Cortex of kidney (tissue), 1 donor: Measurements from ENCODE around the gene GPR21.

Experiments
- DNase-seq: peaks from one replicate; lab custom pipeline; 2025; lab: John Stamatoyannopoulos, UW

GPR21 gene, protein sequence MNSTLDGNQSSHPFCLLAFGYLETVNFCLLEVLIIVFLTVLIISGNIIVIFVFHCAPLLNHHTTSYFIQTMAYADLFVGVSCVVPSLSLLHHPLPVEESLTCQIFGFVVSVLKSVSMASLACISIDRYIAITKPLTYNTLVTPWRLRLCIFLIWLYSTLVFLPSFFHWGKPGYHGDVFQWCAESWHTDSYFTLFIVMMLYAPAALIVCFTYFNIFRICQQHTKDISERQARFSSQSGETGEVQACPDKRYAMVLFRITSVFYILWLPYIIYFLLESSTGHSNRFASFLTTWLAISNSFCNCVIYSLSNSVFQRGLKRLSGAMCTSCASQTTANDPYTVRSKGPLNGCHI

DNA sequence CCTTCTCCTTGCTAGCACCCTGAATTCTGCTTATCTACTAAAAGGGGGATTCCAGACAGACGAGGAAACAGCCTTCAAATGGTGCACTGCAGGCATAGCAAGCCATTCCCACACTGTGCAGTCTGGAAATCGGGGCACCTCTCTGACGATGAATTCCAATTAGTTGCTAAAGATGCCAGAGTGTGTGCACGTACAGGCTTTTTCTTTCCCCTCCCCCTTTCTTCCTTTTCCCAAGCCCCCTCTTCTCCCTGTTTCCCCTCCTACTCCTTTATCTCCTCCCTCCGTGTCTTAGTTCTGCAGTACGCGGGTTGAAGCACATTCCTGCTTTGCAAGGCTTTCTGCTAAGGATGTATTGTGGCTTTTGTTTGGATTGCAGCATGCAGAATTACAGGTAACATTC, at the start of gene GPR21:
GPR21 (plus strand) TSS at position 316 of the 400 bp plus-strand sequence. CDS start 900 bp downstream, outside the sequence.
- DNase-seq: no peak

DNA sequence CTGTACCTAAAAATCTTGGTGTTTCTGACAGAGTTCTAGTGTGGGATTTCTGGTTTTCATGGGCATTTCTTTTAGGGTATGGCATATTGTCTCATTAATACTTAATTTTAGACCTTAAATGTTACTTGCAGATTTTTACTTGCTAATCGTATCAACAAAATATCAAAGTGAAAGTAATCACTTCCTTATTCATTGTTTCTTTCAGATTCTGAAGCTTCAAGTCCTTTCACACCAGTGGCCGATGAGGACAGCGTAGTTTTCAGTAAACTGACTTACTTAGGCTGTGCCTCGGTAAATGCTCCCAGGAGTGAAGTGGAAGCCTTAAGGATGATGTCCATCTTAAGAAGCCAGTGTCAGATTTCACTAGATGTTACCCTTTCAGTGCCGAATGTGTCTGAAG, 47.5 kb upstream of the GPR21 start:
- DNase-seq: no peak

DNA sequence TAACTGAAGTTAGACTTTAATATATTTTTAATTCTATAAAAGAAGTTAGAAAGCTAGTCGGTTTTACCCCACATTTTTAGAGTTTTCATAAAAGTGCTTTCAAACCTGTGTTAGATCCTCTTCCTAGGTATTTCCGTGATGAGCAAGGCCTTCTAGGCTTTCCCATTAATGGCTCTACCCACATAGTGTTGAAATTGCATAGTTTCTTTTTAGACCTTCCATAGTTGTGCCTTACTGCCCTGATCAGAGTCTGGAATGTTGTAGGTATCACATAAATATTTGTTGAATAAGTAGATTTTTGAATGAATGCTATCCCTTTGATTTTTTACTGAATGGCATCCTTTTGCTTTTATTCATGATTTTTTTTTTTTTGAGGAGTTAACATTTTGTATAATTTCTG, 45.3 kb upstream of the GPR21 start:
- no peak for DNase-seq

DNA sequence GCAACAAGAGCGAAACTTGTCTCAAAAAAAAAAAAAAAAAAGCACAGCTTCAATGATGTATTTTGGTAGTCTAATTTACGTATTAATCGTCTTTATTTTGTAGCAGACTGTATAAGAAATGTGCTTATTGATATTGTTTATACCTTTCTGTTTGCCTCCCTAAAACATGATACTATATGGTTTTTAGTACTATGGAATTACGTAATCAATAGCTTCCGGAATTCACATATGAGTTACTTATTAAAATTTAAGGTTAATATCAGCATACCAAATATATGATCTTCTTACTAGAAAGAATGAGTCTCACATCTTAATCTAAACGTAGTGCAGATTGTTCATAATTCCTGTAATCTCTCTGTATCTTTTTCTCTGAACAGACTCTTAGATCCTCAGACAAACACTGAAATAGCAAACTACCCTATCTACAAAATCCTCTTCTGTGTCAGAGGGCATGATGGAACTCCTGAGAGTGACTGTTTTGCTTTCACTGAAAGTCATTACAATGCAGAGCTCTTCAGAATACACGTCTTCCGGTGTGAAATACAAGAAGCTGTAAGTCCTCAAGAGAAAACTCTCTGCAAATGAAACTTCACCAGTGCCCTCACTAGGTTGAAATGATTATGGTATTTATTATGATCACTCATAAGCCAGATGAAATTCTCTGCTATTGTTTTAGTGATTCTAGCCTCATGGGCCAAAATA, 44.4 kb upstream of the GPR21 start:
- DNase-seq: no peak

DNA sequence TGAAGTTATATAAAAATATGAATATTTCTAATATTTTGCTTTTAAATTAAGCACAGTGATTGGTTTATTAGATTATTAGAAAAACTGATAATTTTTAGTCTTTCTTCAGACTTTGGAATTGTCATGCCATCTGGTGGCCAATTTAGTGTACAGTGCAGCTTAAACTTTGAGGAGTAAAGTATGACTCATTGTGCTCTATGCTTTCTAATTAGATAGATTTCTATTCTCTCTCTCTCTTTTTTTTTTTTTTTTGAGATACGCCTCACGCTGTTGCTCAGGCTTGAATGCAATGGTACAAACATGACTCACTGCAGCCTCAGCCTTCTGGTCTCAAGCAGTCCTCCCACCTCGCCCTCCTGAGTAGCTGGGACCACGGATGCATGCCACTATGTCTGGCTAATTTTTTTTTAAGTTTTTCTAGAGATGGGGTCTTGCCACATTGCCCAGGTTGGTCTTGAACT, 42.1 kb upstream of the GPR21 start:
- no peak for DNase-seq

DNA sequence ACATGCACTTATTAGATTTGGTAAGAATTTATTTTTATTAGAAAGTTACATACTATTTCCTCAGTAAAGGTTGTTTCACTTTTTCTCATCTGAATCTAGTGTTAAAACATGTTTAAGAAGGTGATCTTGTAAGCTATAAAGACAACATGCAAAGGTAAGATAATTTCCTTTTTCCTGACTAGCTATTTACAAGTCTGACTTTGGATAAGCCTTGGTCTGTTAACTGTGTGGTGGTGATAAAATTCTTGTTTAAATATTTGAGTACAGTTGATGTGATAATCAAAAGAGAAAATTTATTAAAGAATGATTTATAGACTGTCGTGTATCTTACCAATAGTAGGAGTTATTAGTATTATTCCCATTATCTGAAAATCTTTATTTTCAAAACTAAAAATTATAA, 36.9 kb upstream of the GPR21 start:
- DNase-seq: no peak

DNA sequence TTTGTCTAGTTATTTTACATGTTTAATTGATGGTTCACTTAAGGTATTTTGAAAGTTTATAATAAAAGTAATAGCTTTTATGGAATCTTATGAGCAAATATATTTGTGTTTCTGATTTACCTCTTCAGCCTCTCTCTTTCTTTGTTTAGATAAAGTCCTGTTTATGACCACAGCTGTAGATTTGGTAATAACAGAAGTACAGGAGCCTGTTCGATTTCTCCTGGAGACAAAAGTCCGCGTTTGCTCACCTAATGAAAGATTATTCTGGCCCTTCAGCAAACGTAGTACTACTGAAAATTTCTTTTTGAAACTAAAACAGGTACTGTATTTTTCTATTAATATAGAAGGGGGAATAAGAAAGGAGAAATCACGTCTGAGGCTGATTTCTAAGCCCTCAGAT, 35.0 kb upstream of the GPR21 start:
- no peak for DNase-seq

DNA sequence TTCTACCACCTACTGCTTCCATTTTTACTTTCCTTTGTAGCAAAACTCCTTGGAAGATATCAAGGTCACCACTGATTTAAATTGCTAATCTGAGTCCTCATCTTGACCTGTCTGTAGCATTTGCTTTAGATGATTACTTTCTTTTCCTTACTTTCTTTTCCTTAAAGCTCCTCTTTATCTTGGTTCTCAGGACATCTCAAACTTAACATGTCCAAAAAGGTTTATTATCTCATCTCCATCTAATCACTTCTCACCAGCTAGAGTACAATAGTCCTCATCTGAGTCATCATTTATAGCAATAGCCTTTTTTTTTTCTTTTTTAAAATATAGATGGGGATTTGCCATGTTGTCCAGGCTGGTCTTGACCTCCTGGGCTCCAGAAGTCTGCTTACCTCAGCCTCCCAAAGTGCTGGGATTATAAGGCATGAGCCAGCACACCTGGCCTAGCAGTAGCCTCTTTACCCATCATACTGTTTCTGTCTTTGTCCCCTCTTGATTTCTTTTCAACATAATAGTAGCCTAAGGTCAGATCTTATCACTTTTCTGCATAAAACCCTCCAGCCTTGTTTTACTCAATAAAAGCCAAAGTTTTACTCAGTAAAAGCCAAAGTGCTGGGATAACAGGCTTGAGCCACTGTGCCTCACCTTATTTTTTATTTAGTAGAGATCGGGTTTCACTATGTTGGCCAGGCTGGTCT, 32.9 kb upstream of the GPR21 start:
- DNase-seq: no peak

DNA sequence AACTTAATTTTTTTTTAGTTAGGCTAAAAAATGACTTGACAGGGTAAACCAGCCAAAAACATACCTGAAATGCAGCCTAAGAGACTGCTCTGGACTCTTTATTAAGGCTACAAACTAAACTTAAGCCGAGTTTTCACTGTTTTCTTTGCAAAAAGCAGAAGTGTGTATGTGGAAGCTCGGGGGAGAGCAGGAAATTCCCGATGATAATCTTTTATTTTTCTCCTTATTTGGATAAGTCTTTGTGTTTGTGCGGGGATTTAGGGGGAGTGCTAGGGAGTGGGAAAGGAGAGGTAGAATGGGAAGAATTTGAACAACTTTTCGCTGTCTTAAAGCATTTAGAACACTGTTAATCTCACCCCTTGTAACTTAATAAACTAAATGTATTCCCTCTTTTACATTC, 30.7 kb upstream of the GPR21 start:
- no peak for DNase-seq

DNA sequence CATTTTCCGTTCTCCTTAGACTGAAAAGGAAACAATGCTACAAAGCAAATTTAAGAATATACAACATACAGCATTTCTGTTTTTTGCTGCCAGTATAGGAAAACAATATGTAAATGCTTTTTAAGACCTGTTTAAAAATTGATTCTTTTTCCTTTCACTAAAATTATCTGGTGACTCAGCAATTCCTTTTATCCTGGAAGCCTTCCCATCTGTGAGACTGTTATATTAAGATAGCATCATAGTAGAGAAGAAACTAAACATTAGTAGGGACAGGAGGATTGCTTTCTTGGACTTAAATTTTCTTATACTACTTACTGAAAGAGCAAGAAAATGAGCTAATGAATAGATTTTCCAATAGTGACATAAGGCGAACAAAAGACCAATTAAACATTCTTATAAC, 30.0 kb upstream of the GPR21 start:
- no peak for DNase-seq

DNA sequence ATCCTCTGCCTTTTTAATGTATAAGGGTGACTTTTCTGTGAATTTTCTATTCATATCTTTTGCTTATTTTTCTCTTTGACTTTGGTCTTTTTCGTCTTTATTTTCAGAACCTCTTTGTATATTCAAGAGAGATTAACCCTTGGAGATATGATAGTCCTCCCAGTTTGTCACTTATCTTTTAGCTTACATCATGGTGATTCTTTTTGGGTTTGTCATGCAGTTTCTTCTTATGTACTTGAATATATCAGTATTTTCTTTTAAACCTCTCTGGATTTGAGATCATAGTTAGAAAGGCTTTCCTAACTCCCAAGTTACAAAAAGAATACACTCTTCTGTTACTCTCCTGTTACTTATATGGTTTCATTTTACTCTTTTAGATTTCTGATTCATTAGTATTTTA, 27.5 kb upstream of the GPR21 start:
- DNase-seq: no peak

DNA sequence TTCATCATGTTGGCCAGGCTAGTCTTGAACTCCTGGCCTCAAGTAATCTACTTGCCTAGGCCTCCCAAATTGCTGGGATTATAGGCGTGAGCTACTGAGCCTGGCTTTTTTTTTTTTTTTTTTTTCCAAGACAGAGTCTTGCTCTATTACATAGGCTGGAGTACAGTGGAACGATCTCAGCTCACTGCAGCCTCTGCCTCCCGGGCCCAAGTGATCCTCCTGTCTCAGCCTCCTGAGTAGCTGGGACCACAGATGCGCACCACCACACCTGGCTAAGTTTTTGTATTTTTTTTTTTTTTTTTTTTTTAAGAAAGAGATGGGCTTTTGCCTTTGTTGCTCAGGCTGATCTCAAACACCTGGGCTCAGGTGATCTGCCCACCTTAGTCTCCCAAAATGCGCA, 26.2 kb upstream of the GPR21 start:
- DNase-seq: no peak

DNA sequence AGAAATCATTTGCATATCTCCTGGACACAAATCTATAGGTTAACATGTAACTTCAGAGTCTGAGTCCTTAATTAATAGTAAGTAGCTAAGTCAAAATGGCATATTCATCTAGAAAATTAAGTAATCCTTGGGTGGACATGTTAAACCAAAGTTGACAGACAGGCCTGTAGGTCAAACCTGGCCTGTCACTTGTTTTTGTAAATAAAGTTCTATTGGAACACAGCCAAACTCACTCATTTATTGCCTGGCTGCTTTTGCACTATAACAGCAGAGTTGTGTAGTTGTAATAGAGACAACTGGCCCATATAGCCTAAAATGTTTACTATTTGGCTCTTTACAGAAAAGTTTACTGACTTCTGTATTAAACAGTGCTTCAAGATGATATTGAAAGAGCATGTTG, 24.6 kb upstream of the GPR21 start:
- no peak for DNase-seq

DNA sequence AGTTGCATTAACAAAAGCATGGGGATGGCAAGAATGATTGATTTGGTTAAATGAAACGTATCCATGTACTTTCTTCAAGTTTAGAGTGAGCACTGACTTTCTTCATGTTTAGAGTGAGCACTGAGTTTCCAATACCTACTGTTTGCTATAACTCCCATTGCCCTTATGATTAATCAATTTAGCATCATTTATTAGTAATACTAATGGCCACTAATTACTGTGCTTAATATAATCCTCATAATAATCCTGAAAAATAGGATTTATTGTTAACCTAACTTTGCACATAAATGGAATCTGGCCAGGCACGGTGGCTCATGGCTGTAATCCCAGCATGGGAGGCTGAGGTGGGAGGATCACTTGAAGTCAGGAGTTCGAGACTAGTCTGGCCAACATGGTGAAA, 22.1 kb upstream of the GPR21 start:
- no peak for DNase-seq

DNA sequence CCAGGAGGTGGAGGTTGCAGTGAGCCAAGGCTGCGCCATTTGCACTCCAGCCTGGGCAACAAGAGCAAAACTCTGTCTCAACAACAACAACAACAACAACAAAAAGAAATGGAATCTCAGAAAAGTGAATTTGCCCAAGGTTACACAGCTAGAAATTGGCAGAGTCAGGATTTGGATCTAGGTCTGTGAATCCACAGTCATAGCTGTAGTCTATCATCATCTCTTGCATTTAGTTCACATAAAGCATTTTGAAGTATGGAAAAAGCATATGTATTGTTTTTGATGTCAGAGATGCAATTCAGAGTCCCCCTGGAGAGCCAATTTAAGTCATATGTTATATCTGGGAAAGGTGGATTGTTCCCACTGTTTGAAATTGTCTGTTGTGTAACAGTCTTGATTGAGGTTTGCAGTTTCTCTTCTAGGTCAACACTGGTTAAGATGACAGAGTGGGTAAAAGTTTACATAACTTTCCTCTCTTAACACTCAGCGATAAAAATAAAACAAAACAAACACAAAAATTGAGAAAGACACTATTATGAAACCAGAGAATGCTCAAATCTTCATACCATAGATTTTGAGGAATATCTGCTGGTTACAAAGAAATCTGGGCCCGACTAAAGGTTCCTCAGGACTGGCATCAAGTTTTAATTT, 21.5 kb upstream of the GPR21 start:
- no peak for DNase-seq

DNA sequence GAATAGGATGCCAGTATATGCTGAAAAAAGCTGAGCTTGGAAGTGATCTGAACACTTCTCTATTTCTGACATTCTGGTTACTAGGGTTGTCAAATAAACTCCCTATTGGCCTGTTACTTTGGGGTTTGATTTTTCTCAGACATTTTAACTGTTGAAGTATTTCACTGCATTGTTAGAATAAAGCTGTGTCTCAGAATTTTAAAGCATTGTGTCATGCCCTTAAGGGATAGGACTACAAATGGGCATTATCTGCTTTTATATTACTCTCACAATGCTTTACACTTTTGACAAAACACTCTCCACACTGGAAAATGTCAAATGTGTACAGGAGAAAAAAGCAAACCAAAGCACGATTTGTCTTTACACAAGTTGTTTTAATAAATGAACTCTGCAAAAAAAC, 16.8 kb upstream of the GPR21 start:
- no peak for DNase-seq

DNA sequence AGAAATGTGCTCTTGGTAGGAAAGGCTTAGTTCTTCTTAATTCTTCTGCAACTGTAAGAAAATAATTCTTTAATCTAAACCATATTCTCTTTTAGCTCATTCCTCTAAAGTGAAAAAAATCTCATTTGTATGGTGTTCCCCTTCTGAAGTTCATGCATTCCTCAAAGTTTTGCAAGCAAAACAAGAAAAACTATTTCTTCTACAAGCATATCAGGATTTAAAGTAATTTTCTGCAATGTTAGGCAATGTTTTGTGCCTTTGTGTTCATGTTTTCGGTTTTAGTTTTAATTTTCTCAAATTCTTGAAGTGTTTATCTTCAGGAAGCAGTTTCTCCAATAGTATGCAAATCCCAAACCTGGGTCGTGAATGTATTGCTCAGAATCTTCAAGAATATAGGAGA, 12.7 kb upstream of the GPR21 start:
- no peak for DNase-seq

DNA sequence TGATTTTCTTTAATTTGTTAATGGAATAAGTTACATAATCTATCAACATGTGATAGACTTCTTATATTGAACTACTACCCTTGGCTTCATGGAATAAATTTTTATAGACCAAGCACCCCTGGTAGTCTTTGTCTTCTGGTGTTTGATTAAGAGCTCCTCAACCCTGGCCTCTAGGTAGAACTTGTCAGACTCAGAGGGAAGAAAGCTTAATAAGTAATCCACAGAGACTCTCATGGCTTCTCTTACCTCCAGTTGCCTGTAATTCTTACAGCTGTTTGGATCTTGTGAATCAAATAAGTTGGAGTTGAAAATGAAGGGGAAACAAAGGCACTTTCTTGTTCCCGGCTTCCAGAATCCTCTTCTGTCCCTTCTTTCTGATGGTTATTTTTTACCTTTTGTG, 7.0 kb upstream of the GPR21 start:
- no peak for DNase-seq

DNA sequence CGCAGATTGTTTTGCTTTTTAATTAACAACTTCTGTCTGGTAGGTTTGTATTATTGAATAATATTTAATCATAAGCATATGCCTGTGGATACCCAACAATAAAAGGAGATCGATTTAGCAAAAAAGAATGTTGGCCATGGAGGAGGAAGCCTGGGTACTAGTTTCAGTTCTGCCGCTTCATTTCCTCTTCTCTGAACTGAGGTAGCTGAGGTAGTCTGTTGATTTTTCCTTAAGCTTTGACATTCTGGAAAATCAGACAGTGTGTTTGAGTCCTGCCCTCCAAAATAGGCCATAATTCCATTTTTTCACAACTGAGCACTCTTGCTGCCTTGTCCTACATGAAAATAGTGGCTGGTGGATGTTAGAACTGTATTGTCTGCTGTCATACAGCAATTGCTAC, 6.0 kb upstream of the GPR21 start:
- DNase-seq: no peak

DNA sequence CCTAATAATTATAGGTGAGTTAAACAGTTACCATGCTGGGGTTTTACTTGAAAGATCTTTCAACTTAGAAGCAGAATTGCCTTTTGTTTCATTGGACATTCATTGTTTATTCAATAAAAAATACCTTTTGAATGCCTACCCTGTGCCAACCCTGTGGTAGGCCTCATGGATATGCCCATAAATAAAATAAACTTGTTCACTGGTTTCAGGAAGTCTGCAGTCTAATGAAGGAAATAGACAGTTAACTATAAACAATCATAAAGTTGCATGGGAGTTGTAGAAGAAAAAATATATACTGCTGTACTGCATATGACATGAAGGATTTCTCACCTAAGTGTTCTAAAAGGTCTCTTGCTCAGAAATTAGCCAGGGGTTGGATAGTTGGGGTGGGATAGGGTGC, 5.3 kb upstream of the GPR21 start:
- no peak for DNase-seq

DNA sequence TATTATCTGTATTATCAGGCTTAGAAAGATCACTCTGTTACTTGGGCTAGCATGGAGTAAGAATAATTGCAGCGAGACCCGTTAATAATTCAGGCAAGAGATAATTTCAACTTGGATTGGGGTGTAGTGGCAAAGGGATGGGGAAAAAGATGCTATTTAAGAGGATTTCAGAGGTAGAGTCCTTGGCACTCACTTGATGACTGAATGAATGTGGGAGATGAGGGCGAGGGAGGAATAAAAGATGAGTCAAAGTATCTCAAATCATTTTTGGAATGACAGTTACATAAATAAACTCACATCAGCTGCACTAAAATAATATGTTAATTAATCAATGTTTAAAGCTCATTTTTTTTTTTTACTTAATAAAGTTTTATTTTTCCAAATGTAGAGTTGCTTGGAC, 4.5 kb upstream of the GPR21 start:
- DNase-seq: no peak

DNA sequence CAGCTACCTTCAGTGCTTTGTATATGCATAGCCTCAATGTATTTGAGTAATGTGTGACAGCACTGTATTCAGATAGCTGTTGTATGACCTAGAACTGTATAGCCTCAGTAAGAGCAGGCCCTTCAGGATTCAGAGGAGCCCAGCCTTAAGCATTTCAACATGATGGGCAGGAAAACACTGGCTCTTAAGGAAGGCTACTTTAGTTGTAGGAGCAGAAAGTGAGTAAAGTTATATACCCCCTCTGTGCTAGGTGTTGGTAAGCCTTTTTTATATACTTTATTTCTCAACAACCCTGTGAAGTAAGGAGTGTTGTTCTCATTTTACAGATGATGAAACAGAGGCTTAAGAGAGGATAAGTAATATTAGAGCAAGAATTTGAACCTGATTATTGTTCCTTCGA, 1.5 kb upstream of the GPR21 start:
- DNase-seq: no peak
